RWPE1 (cell line): ENCODE data around the gene ZNF513.

Source experiments
- CTCF ChIA-PET: fragments of 350-600 bp; sonication (Branson Sonifier 250); formaldehyde crosslinking; extraction: SDS; loops from one replicate; lab custom pipeline; 2021; lab: Yijun Ruan, JAX
- POLR2A ChIA-PET: fragments of 400-600 bp; formaldehyde crosslinking; extraction: SDS; loops from one replicate; lab custom pipeline; 2020; ENCODE audit warnings: antibody characterized with exemption; ENCODE audit not compliant: low non-redundant PET; lab: Yijun Ruan, JAX
- DNase-seq: peaks from one replicate; pipeline ENCODE4 v3.0.0; 2012; ENCODE audit warnings: low spot score
- H3K27ac ChIP-seq: fragments of 450-650 bp; 2 replicates; pipeline ENCODE4 v1.5.1; 2017
- CTCF ChIP-seq: fragments of 450-650 bp; conservative IDR thresholded peaks from 2 replicates; pipeline ENCODE4 v1.5.1; 2017; ENCODE audit warnings: low read depth, mild to moderate bottlenecking

ZNF513 gene

GRCh38 chr2:27373567-27373966 lies 7.0 kb downstream of the ZNF513 start:
- ChIA-PET POLR2A (no interaction called here), CTCF (interaction anchor here (0.6 kb wide), 1 partner anchor 287 kb away, joined by 3 read pairs; no protein-coding TSS in a partner anchor)
- peak overlapping the region; percentile 20; the same call in 1 of the 2 replicates for H3K27ac ChIP-seq

GRCh38 chr2:27372937-27373336 lies 7.6 kb downstream of the ZNF513 start:
- no peak for DNase-seq
- peak overlapping the region; percentile 20; the same call in 1 of the 2 replicates for H3K27ac ChIP-seq
- TF ChIP-seq CTCF, result no peak
- POLR2A ChIA-PET, result no interaction called here
- CTCF ChIA-PET, result interaction anchor here (0.8 kb wide), 1 partner anchor 108 kb away, joined by 3 read pairs; no protein-coding TSS in a partner anchor

More at GRCh38 chr2:27373567-27373966, 7.0 kb downstream of the ZNF513 start:
- TF ChIP-seq CTCF, result no peak
- no peak for DNase-seq

- TF ChIP-seq CTCF, result no peak
- DNase-seq, result peak; percentile 26
- ChIA-PET POLR2A (interaction anchor here (0.6 kb wide), 1 partner anchor 25 kb away, joined by 4 read pairs; no protein-coding TSS in a partner anchor), CTCF (interaction anchor here (0.8 to 0.9 kb wide), 2 partner anchors 15 to 50 kb away, joined by 3 to 4 read pairs; partner anchors contain the start of gene GTF3C2)
- peak overlapping the region; percentile 85 for H3K27ac ChIP-seq
These were observed 9.5 kb downstream of the ZNF513 start for GRCh38 chr2:27370816-27371620.

- TF ChIP-seq CTCF, result peak; percentile 89
- ChIA-PET CTCF (interaction anchor here (0.6 to 1.7 kb wide), 9 partner anchors 10 to 105 kb away, joined by 3 to 8 read pairs (median 3); partner anchors contain the start of gene GTF3C2), POLR2A (interaction anchor here (0.7 kb wide), 1 partner anchor 10 kb away, joined by 3 read pairs; no protein-coding TSS in a partner anchor)
- H3K27ac ChIP-seq, result peak within 1 kb of the TSS; percentile 85
- peak; percentile 94 for DNase-seq
These were observed 10.3 kb downstream of the ZNF513 start, which contains the start of the genes EIF2B4 and SNX17 for GRCh38 chr2:27370026-27370815. Gene EIF2B4 (minus strand): TSS chr2:27370338. CDS start chr2:27370314, 24 bp downstream. Gene SNX17 (plus strand): TSS chr2:27370616. CDS start chr2:27370744, 128 bp downstream.

- peak; percentile 73 for DNase-seq
- POLR2A ChIA-PET, result interaction anchor here (0.7 kb wide), 1 partner anchor 9 kb away, joined by 3 read pairs; no protein-coding TSS in a partner anchor
- no peak for TF ChIP-seq CTCF
- H3K27ac ChIP-seq, result peak overlapping the region; percentile 85
- CTCF ChIA-PET, result interaction anchor here (0.6 to 1.7 kb wide), 8 partner anchors 9 to 104 kb away, joined by 3 to 8 read pairs (median 3); partner anchors contain the start of gene GTF3C2
These were observed 11.0 kb downstream of the ZNF513 start for GRCh38 chr2:27369471-27370025.
